ENCODE results near the gene ASTN2.
"Not testable (repeated sequence)": the region's sequence is repeated elsewhere in the genome, so short reads cannot be mapped to it uniquely, and the experiment has no call there.

The ASTN2 gene

GRCh38 chr9:116898131-116898530, 516.7 kb downstream of the ASTN2 start:
- not testable (repeated sequence) for H3K27ac Mint-ChIP-seq; H3K4me3 Mint-ChIP-seq; DNase-seq; ATAC-seq (replicated peaks); H3K36me3 Mint-ChIP-seq (ENCODE audit: insufficient read depth); H3K27me3 Mint-ChIP-seq; H3K4me1 Mint-ChIP-seq (ENCODE audit: low read depth in 2 of 2)
- H3K9me3 Mint-ChIP-seq: peaks cover 8 to 20% of the 10 kb centered on the region in 2 donors

DNA sequence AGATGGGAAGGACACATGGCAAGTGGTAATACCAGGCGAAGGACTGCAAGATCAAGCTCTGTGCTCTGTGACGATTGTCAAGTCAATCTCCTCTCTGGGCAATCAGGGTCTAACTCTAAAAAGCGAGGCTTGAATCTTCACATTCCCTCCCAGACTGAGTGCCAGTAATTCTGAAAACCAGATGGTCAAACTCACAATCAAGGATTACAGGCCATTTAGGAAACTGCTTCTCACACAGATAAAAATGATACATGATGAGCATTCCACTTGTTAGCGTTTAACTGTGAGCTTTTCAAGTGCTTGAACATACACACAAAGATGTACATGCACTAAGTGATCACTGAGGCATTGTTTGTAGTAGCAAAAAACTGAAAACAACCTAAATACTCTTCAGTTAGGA, 517.7 kb downstream of the ASTN2 start:
- DNase-seq: no peak
- H3K4me1 Mint-ChIP-seq (ENCODE audit: low read depth in 2 of 2): no peaks in the 10 kb centered on the region
- no peak for ATAC-seq (replicated peaks)
- no peak overlapping the region for H3K4me3 Mint-ChIP-seq
- peaks cover 6 to 20% of the 10 kb centered on the region in 2 donors for H3K9me3 Mint-ChIP-seq
- no peak overlapping the region for H3K27ac Mint-ChIP-seq
- peaks cover 2% of the 10 kb centered on the region for H3K36me3 Mint-ChIP-seq (ENCODE audit: insufficient read depth)
- H3K27me3 Mint-ChIP-seq: no peaks in the 10 kb centered on the region

DNA sequence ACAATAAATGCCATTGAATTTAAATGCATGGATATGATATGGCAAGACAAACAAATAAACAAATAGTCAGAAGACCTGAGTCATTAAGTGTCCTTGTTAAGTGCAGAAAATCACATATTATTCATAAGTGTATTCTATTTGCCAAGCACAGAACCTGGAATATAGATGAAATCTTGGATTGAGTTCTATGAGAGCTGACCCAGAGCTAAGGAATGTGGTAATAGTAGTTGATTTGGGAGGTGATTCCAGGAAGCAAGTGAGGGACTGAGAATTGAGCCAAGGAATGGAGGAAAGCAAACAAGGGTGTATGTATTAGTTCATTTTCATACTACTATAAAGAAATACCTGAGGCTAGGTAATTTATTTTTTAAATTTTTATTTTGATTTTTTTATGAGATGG, 518.9 kb downstream of the ASTN2 start:
- ATAC-seq (replicated peaks): no peak
- peaks cover 2% of the 10 kb centered on the region for H3K36me3 Mint-ChIP-seq (ENCODE audit: insufficient read depth)
- no peak overlapping the region for H3K27ac Mint-ChIP-seq
- no peaks in the 10 kb centered on the region for H3K27me3 Mint-ChIP-seq
- no peak for DNase-seq
- H3K4me1 Mint-ChIP-seq (ENCODE audit: low read depth in 2 of 2): no peaks in the 10 kb centered on the region
- no peak overlapping the region for H3K4me3 Mint-ChIP-seq
- peaks cover 6 to 20% of the 10 kb centered on the region in 2 donors for H3K9me3 Mint-ChIP-seq

- DNase-seq (no peak), ATAC-seq (replicated peaks) (no peak)
- Mint-ChIP-seq H3K36me3 (ENCODE audit: insufficient read depth) (no peaks in the 10 kb centered on the region), H3K4me1 (ENCODE audit: low read depth in 2 of 2) (no peaks in the 10 kb centered on the region), H3K27ac (no peak overlapping the region), H3K4me3 (no peak overlapping the region), H3K27me3 (no peaks in the 10 kb centered on the region), H3K9me3 (peaks cover 1 to 16% of the 10 kb centered on the region in 2 donors)
These were observed 523.4 kb downstream of the ASTN2 start for GRCh38 chr9:116891424-116891823.

DNA sequence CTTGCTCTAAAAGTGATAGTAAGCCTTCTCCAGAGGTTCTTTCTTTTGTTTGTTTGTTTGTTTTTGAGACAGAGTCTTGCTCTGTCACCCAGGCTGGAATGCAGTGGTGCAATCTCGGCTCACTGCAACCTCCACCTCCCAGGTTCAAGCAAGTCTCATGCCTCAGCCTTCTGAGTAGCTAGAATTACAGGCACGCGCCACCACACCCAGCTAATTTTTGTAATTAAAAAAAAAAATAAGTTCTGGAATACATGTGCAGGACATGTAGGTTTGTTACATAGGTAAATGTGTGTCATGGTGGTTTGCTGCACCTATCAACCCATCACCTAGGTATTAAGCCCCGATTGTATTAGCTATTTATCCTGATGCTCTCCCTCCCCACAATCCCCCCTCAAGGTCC, 526.4 kb downstream of the ASTN2 start:
- not testable (repeated sequence) for H3K4me1 Mint-ChIP-seq (ENCODE audit: low read depth in 2 of 2); H3K36me3 Mint-ChIP-seq (ENCODE audit: insufficient read depth); H3K27ac Mint-ChIP-seq; H3K27me3 Mint-ChIP-seq; ATAC-seq (replicated peaks); DNase-seq; H3K4me3 Mint-ChIP-seq
- H3K9me3 Mint-ChIP-seq: peaks cover 0 to 14% of the 10 kb centered on the region in 2 donors

GRCh38 chr9:116888066-116888465, 526.8 kb downstream of the ASTN2 start:
- DNase-seq: no peak
- H3K27ac Mint-ChIP-seq: no peak overlapping the region
- H3K9me3 Mint-ChIP-seq: peaks cover 0 to 14% of the 10 kb centered on the region in 2 donors
- no peaks in the 10 kb centered on the region for H3K27me3 Mint-ChIP-seq
- H3K4me1 Mint-ChIP-seq (ENCODE audit: low read depth in 2 of 2): no peaks in the 10 kb centered on the region
- H3K4me3 Mint-ChIP-seq: no peak overlapping the region
- ATAC-seq (replicated peaks): no peak
- H3K36me3 Mint-ChIP-seq (ENCODE audit: insufficient read depth): peaks cover 3% of the 10 kb centered on the region

- Mint-ChIP-seq H3K27ac (no peak overlapping the region), H3K4me3 (no peak overlapping the region), H3K27me3 (no peaks in the 10 kb centered on the region), H3K4me1 (ENCODE audit: low read depth in 2 of 2) (no peaks in the 10 kb centered on the region), H3K36me3 (ENCODE audit: insufficient read depth) (peaks cover 3% of the 10 kb centered on the region), H3K9me3 (peaks cover 4 to 14% of the 10 kb centered on the region in 2 donors)
- DNase-seq: no peak
- ATAC-seq (replicated peaks): no peak
These were observed 531.2 kb downstream of the ASTN2 start for GRCh38 chr9:116883676-116884075.

DNA sequence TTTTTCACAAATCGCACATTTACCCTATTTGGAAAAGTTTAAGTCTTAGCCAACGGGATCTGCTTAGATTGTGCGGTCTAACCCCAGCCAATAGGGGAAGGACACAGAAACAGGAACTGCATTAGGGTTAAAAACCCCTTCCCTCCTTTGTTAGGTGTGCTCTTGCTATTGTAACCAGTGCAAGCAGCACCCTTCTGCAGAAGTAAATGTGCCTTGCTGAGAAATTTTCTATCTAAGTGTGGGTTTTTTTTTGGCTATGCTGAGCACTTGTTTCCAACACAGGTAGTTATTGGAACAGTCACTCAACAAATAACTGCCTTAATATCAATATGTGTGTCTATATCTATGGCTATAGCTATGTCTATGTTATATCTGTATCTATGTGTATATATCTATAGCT, 537.8 kb downstream of the ASTN2 start:
- Mint-ChIP-seq H3K36me3 (ENCODE audit: insufficient read depth) (peaks cover 3% of the 10 kb centered on the region), H3K4me1 (ENCODE audit: low read depth in 2 of 2) (no peaks in the 10 kb centered on the region), H3K9me3 (peaks cover 6 to 7% of the 10 kb centered on the region in 2 donors), H3K4me3 (no peak overlapping the region), H3K27ac (no peak overlapping the region), H3K27me3 (no peaks in the 10 kb centered on the region)
- DNase-seq (no peak), ATAC-seq (replicated peaks) (no peak)

- Mint-ChIP-seq H3K4me3 (no peak overlapping the region), H3K27ac (no peak overlapping the region), H3K27me3 (no peaks in the 10 kb centered on the region), H3K36me3 (ENCODE audit: insufficient read depth) (peaks cover 3% of the 10 kb centered on the region), H3K9me3 (peaks cover 3 to 7% of the 10 kb centered on the region in 2 donors), H3K4me1 (ENCODE audit: low read depth in 2 of 2) (no peaks in the 10 kb centered on the region)
- DNase-seq (no peak), ATAC-seq (replicated peaks) (no peak)
These were observed 539.3 kb downstream of the ASTN2 start for GRCh38 chr9:116875576-116875975.

DNA sequence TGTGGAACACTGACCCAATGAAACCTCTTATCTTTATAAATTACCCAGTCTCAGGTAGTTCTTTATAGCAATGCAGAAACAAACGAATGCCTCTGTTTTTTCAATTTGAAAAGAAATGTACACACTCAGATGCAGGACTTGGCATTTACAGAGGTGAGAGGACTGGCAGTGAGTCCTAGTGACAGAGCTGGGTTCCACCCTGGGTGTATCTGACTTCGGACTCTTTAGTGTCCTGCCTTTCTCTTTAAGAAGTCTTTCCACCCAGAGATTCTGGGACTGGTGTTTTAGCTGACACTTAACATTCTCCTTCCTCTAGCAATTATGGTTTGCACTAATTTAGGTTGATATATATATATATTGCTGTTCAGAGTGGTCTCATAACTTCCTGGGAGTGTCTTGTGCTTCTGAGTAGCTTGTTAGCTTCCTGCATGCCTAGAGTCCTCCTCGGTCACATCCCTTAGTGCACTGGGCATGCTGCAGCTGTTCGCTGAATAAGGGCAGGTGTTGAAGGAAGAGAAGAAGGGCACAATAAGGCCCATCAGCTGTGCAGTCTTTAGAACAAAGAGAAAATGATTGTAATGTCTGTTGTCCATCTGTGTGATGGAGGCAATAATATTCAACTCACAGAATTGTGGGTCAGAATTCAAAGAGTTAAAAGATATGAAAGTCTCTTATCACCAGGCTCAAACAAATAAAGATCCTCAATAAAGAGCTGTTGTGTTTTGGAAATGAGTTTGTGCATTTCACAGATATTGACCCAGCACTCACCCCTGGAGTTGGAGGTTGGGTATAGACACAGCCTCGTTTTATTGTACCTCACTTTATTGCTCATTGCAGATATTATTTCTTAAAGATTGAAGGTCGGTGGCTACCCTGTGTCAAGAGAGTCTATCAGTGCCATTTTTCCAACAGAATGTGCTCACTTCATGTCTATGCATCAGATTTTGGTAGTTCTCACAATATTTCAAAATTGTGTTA, 540.6 kb downstream of the ASTN2 start:
- no peaks in the 10 kb centered on the region for H3K27me3 Mint-ChIP-seq
- H3K4me3 Mint-ChIP-seq: no peak overlapping the region
- no peak overlapping the region for H3K27ac Mint-ChIP-seq
- H3K36me3 Mint-ChIP-seq (ENCODE audit: insufficient read depth): peaks cover 3% of the 10 kb centered on the region
- H3K9me3 Mint-ChIP-seq: peaks cover 3 to 7% of the 10 kb centered on the region in 2 donors
- DNase-seq (no peak), ATAC-seq (replicated peaks) (no peak)
- H3K4me1 Mint-ChIP-seq (ENCODE audit: low read depth in 2 of 2): no peaks in the 10 kb centered on the region

- no peak for DNase-seq
- Mint-ChIP-seq H3K36me3 (ENCODE audit: insufficient read depth) (peaks cover 3% of the 10 kb centered on the region), H3K9me3 (peaks cover 3 to 7% of the 10 kb centered on the region in 2 donors)
These were observed 541.4 kb downstream of the ASTN2 start for GRCh38 chr9:116873491-116873890.

GRCh38 chr9:116870566-116870965, 544.3 kb downstream of the ASTN2 start:
- H3K9me3 Mint-ChIP-seq: no peaks in the 10 kb centered on the region
- H3K36me3 Mint-ChIP-seq (ENCODE audit: insufficient read depth): peaks cover 3% of the 10 kb centered on the region
- ATAC-seq (replicated peaks) (no peak), DNase-seq (no peak)
- no peak overlapping the region for H3K27ac Mint-ChIP-seq
- H3K4me1 Mint-ChIP-seq (ENCODE audit: low read depth in 2 of 2): no peaks in the 10 kb centered on the region
- H3K4me3 Mint-ChIP-seq: no peak overlapping the region
- no peaks in the 10 kb centered on the region for H3K27me3 Mint-ChIP-seq

More at GRCh38 chr9:116873491-116873890, 541.4 kb downstream of the ASTN2 start:
- Mint-ChIP-seq H3K4me3 (no peak overlapping the region), H3K4me1 (ENCODE audit: low read depth in 2 of 2) (no peaks in the 10 kb centered on the region), H3K27me3 (no peaks in the 10 kb centered on the region), H3K27ac (no peak overlapping the region)
- no peak for ATAC-seq (replicated peaks)

- Mint-ChIP-seq H3K4me1 (ENCODE audit: low read depth in 2 of 2) (no peaks in the 10 kb centered on the region), H3K4me3 (no peak overlapping the region), H3K9me3 (no peaks in the 10 kb centered on the region), H3K36me3 (ENCODE audit: insufficient read depth) (no peaks in the 10 kb centered on the region), H3K27me3 (no peaks in the 10 kb centered on the region), H3K27ac (no peak overlapping the region)
- ATAC-seq (replicated peaks): no peak
- DNase-seq: no peak
These were observed 546.7 kb downstream of the ASTN2 start for GRCh38 chr9:116868201-116868600.

GRCh38 chr9:116861321-116861720, 553.5 kb downstream of the ASTN2 start:
- no peak for ATAC-seq (replicated peaks)
- no peaks in the 10 kb centered on the region for H3K4me1 Mint-ChIP-seq (ENCODE audit: low read depth in 2 of 2)
- no peaks in the 10 kb centered on the region for H3K9me3 Mint-ChIP-seq
- H3K27me3 Mint-ChIP-seq: peaks cover 0 to 11% of the 10 kb centered on the region in 2 donors
- H3K27ac Mint-ChIP-seq: no peak overlapping the region
- no peak for DNase-seq
- H3K36me3 Mint-ChIP-seq (ENCODE audit: insufficient read depth): no peaks in the 10 kb centered on the region
- no peak overlapping the region for H3K4me3 Mint-ChIP-seq
